ENCODE measurements around the gene RIPK4. TPM values are rescaled to one million over a fixed set of nuclear protein-coding genes. Genes with fewer than 3 reads are reported as not detected.
A peak's percentile ranks its signal among the peaks of the same experiment; 100 is the strongest.
"Not testable (repeated sequence)": the region's sequence is repeated elsewhere in the genome, so short reads cannot be mapped to it uniquely, and the experiment has no call there.

Gene RIPK4
- total RNA-seq, 1 donor from 2014 or later, result 1.8 TPM

- H3K9me3 Mint-ChIP-seq (ENCODE audit: unreplicated experiment), result no peaks in the 10 kb centered on the region
- H2AFZ ChIP-seq (ENCODE audit: low read depth, low read length), result peak overlapping the region; percentile 67
- H3K9me3 ChIP-seq (ENCODE audit: insufficient read depth, low read depth, low read length), result no peaks in the 10 kb centered on the region
- no peaks in the 10 kb centered on the region for H3K79me2 ChIP-seq (ENCODE audit: insufficient read depth, low read length)
- TF ChIP-seq EZH2 (IDR thresholded peaks at IDR 0.05; ENCODE audit: insufficient read depth, low read length) (no peak), CTCF (IDR thresholded peaks at IDR 0.05; ENCODE audit: insufficient read depth, low read depth, low read length) (no peak)
- no peak for FAIRE-seq
- H3K4me3 Mint-ChIP-seq (ENCODE audit: unreplicated experiment), result no peak overlapping the region
- H3K27ac Mint-ChIP-seq (ENCODE audit: unreplicated experiment), result no peak overlapping the region
- H3K36me3 ChIP-seq (ENCODE audit: insufficient read depth, low read length), result no peaks in the 10 kb centered on the region
- H3K27me3 Mint-ChIP-seq (ENCODE audit: low read depth, unreplicated experiment), result peaks cover 44% of the 10 kb centered on the region
- H3K27me3 ChIP-seq (ENCODE audit: insufficient read depth, low read length), result no peaks in the 10 kb centered on the region
- no peak overlapping the region for H3K27ac ChIP-seq (ENCODE audit: low read depth, low read length)
- H3K4me3 ChIP-seq (ENCODE audit: insufficient read depth, low read depth, low read length), result no peak overlapping the region
- H3K9ac ChIP-seq (ENCODE audit: low read length), result peak overlapping the region; percentile 50
- H4K20me1 ChIP-seq (ENCODE audit: insufficient read depth, low read length), result no peaks in the 10 kb centered on the region
- H3K36me3 Mint-ChIP-seq (ENCODE audit: low read depth, unreplicated experiment), result no peaks in the 10 kb centered on the region
- DNase-seq (ENCODE audit: low read depth), result no peak
- H3K4me1 ChIP-seq (ENCODE audit: insufficient read depth, low read length), result peaks cover 24% of the 10 kb centered on the region
- peaks cover 6% of the 10 kb centered on the region for H3K4me1 Mint-ChIP-seq (ENCODE audit: low read depth, unreplicated experiment)
- H3K4me2 ChIP-seq (ENCODE audit: low read length), result peak overlapping the region; percentile 71
Observed at GRCh38 chr21:41726630-41726969, 40.3 kb downstream of the RIPK4 start.

GRCh38 chr21:41726058-41726558 lies 40.7 kb downstream of the RIPK4 start:
- DNase-seq (ENCODE audit: low read depth), result no peak
- no peak overlapping the region for H3K4me2 ChIP-seq (ENCODE audit: low read length)
- H2AFZ ChIP-seq (ENCODE audit: low read depth, low read length), result peak overlapping the region; percentile 69
- no peak overlapping the region for H3K4me3 ChIP-seq (ENCODE audit: insufficient read depth, low read depth, low read length)
- H3K4me1 Mint-ChIP-seq (ENCODE audit: low read depth, unreplicated experiment), result peaks cover 6% of the 10 kb centered on the region
- H3K27me3 ChIP-seq (ENCODE audit: insufficient read depth, low read length), result no peaks in the 10 kb centered on the region
- H4K20me1 ChIP-seq (ENCODE audit: insufficient read depth, low read length), result no peaks in the 10 kb centered on the region
- H3K79me2 ChIP-seq (ENCODE audit: insufficient read depth, low read length), result no peaks in the 10 kb centered on the region
- peaks cover 24% of the 10 kb centered on the region for H3K4me1 ChIP-seq (ENCODE audit: insufficient read depth, low read length)
- no peaks in the 10 kb centered on the region for H3K36me3 Mint-ChIP-seq (ENCODE audit: low read depth, unreplicated experiment)
- H3K27ac ChIP-seq (ENCODE audit: low read depth, low read length), result no peak overlapping the region
- no peaks in the 10 kb centered on the region for H3K36me3 ChIP-seq (ENCODE audit: insufficient read depth, low read length)
- H3K27me3 Mint-ChIP-seq (ENCODE audit: low read depth, unreplicated experiment), result peaks cover 44% of the 10 kb centered on the region
- no peak overlapping the region for H3K9ac ChIP-seq (ENCODE audit: low read length)
- no peak for TF ChIP-seq EZH2 (IDR thresholded peaks at IDR 0.05; ENCODE audit: insufficient read depth, low read length)
- TF ChIP-seq CTCF (IDR thresholded peaks at IDR 0.05; ENCODE audit: insufficient read depth, low read depth, low read length), result no peak
- no peak overlapping the region for H3K4me3 Mint-ChIP-seq (ENCODE audit: unreplicated experiment)
- no peaks in the 10 kb centered on the region for H3K9me3 ChIP-seq (ENCODE audit: insufficient read depth, low read depth, low read length)
- no peaks in the 10 kb centered on the region for H3K9me3 Mint-ChIP-seq (ENCODE audit: unreplicated experiment)
- H3K27ac Mint-ChIP-seq (ENCODE audit: unreplicated experiment), result no peak overlapping the region
- FAIRE-seq, result no peak

- no peak overlapping the region for H3K27ac Mint-ChIP-seq (ENCODE audit: unreplicated experiment)
- Histone ChIP-seq H2AFZ (ENCODE audit: low read depth, low read length) (peak overlapping the region; percentile 69), H3K9me3 (ENCODE audit: insufficient read depth, low read depth, low read length) (no peaks in the 10 kb centered on the region), H3K9ac (ENCODE audit: low read length) (no peak overlapping the region), H3K79me2 (ENCODE audit: insufficient read depth, low read length) (no peaks in the 10 kb centered on the region), H3K27me3 (ENCODE audit: insufficient read depth, low read length) (no peaks in the 10 kb centered on the region), H3K4me3 (ENCODE audit: insufficient read depth, low read depth, low read length) (no peak overlapping the region), H4K20me1 (ENCODE audit: insufficient read depth, low read length) (no peaks in the 10 kb centered on the region), H3K36me3 (ENCODE audit: insufficient read depth, low read length) (no peaks in the 10 kb centered on the region), H3K27ac (ENCODE audit: low read depth, low read length) (no peak overlapping the region), H3K4me2 (ENCODE audit: low read length) (peak overlapping the region; percentile 36), H3K4me1 (ENCODE audit: insufficient read depth, low read length) (peaks cover 28% of the 10 kb centered on the region)
- DNase-seq (ENCODE audit: low read depth) (no peak), FAIRE-seq (no peak)
- H3K4me3 Mint-ChIP-seq (ENCODE audit: unreplicated experiment), result no peak overlapping the region
- no peaks in the 10 kb centered on the region for H3K36me3 Mint-ChIP-seq (ENCODE audit: low read depth, unreplicated experiment)
- no peak for TF ChIP-seq EZH2 (IDR thresholded peaks at IDR 0.05; ENCODE audit: insufficient read depth, low read length)
- H3K4me1 Mint-ChIP-seq (ENCODE audit: low read depth, unreplicated experiment), result peaks cover 5% of the 10 kb centered on the region
- H3K9me3 Mint-ChIP-seq (ENCODE audit: unreplicated experiment), result no peaks in the 10 kb centered on the region
- H3K27me3 Mint-ChIP-seq (ENCODE audit: low read depth, unreplicated experiment), result peaks cover 46% of the 10 kb centered on the region
Observed at GRCh38 chr21:41725421-41726031, 41.3 kb downstream of the RIPK4 start.

- peaks cover 44% of the 10 kb centered on the region for H3K27me3 Mint-ChIP-seq (ENCODE audit: low read depth, unreplicated experiment)
- not testable (repeated sequence) for DNase-seq (ENCODE audit: low read depth); H3K9me3 ChIP-seq (ENCODE audit: insufficient read depth, low read depth, low read length); H3K4me2 ChIP-seq (ENCODE audit: low read length); H3K4me1 Mint-ChIP-seq (ENCODE audit: low read depth, unreplicated experiment); H3K9ac ChIP-seq (ENCODE audit: low read length); H3K4me3 Mint-ChIP-seq (ENCODE audit: unreplicated experiment); H3K36me3 Mint-ChIP-seq (ENCODE audit: low read depth, unreplicated experiment); H3K4me3 ChIP-seq (ENCODE audit: insufficient read depth, low read depth, low read length); FAIRE-seq; H3K27me3 ChIP-seq (ENCODE audit: insufficient read depth, low read length); H3K36me3 ChIP-seq (ENCODE audit: insufficient read depth, low read length); H3K9me3 Mint-ChIP-seq (ENCODE audit: unreplicated experiment); H3K27ac ChIP-seq (ENCODE audit: low read depth, low read length); H4K20me1 ChIP-seq (ENCODE audit: insufficient read depth, low read length); H3K27ac Mint-ChIP-seq (ENCODE audit: unreplicated experiment); H3K79me2 ChIP-seq (ENCODE audit: insufficient read depth, low read length); H2AFZ ChIP-seq (ENCODE audit: low read depth, low read length)
- peaks cover 28% of the 10 kb centered on the region for H3K4me1 ChIP-seq (ENCODE audit: insufficient read depth, low read length)
Observed at GRCh38 chr21:41723835-41724234, 43.0 kb downstream of the RIPK4 start.
